Activated T-cell treated with anti-CD3 and anti-CD28 coated beads, Interleukin-2, amount 50 U/mL, for 72 hours (primary cell): ENCODE results near the gene USP34. TPM values are rescaled to one million over a fixed set of nuclear protein-coding genes. Genes with fewer than 3 reads are reported as not detected.

ENCODE experiments used
- ATAC-seq, 2 donors: fragments of 150-1000 bp; cut with Tn5 transposase; replicated peaks in 1 of 2; 2 replicates each; pipeline ENCODE4 v1.10.0; 2021; ENCODE audit warnings: moderate library complexity in 2 of 2, mild to moderate bottlenecking in 1 of 2
- DNase-seq, 2 donors: peaks; one replicate each; pipeline ENCODE4 v3.0.0; 2021 to 2022; ENCODE audit warnings: mixed read lengths in 1 of 2
- H3K27ac Mint-ChIP-seq: one replicate; pipeline ENCODE4 v1.8.0; 2022; ENCODE audit warnings: mild to moderate bottlenecking, moderate library complexity, mixed read lengths
- H3K27me3 Mint-ChIP-seq: one replicate; pipeline ENCODE4 v1.8.0; 2022; ENCODE audit warnings: low read depth, mixed read lengths
- H3K36me3 Mint-ChIP-seq, 2 donors: one replicate each; pipeline ENCODE4 v1.8.0; 2022; ENCODE audit warnings: mixed read lengths in 2 of 2, mild to moderate bottlenecking in 1 of 2; ENCODE audit not compliant: insufficient read depth in 2 of 2
- H3K4me1 Mint-ChIP-seq: one replicate; pipeline ENCODE4 v1.8.0; 2022; ENCODE audit warnings: low read depth, mixed read lengths
- H3K4me3 Mint-ChIP-seq, 2 donors: one replicate each; pipeline ENCODE4 v1.8.0; 2022; ENCODE audit warnings: mild to moderate bottlenecking in 2 of 2, mixed read lengths in 2 of 2, moderate library complexity in 2 of 2
- H3K9me3 Mint-ChIP-seq, 2 donors: one replicate each; pipeline ENCODE4 v1.8.0; 2022; ENCODE audit warnings: mixed read lengths in 2 of 2
- total RNA-seq, 2 donors: library from RNA; stranded (reverse); gene quantifications; one replicate each; pipeline ENCODE4 v1.2.3, GENCODE V29; 2022

Gene USP34
- total RNA-seq, 2 donors from 2014 or later, result 100.0 to 104 TPM

GRCh38 chr2:61257446-61257845 is 213.4 kb downstream of the USP34 start:
- ATAC-seq (no peak), DNase-seq (no peak)
- no peaks in the 10 kb centered on the region for H3K4me1 Mint-ChIP-seq
- H3K27me3 Mint-ChIP-seq, result no peaks in the 10 kb centered on the region
- no peaks in the 10 kb centered on the region for H3K9me3 Mint-ChIP-seq
- H3K27ac Mint-ChIP-seq, result no peak overlapping the region
- H3K4me3 Mint-ChIP-seq, result no peak overlapping the region
- H3K36me3 Mint-ChIP-seq, result peaks cover 2 to 13% of the 10 kb centered on the region in 2 donors

- DNase-seq (no peak), ATAC-seq (peak in 1 of 2 donors; percentile 38)
- Mint-ChIP-seq H3K4me3 (no peak overlapping the region), H3K4me1 (no peaks in the 10 kb centered on the region), H3K36me3 (peaks cover 2 to 15% of the 10 kb centered on the region in 2 donors), H3K27me3 (no peaks in the 10 kb centered on the region), H3K27ac (peak overlapping the region; percentile 43), H3K9me3 (no peaks in the 10 kb centered on the region)
Measured at GRCh38 chr2:61255580-61256437, 215.1 kb downstream of the USP34 start.

GRCh38 chr2:61254536-61254935 is 216.4 kb downstream of the USP34 start:
- Mint-ChIP-seq H3K27ac (peak overlapping the region; percentile 70), H3K27me3 (no peaks in the 10 kb centered on the region), H3K4me3 (no peak overlapping the region), H3K4me1 (no peaks in the 10 kb centered on the region), H3K9me3 (no peaks in the 10 kb centered on the region), H3K36me3 (peaks cover 2 to 16% of the 10 kb centered on the region in 2 donors)
- DNase-seq (no peak), ATAC-seq (no peak)

- ATAC-seq (no peak), DNase-seq (no peak)
- Mint-ChIP-seq H3K9me3 (no peaks in the 10 kb centered on the region), H3K27ac (no peak overlapping the region), H3K27me3 (no peaks in the 10 kb centered on the region), H3K36me3 (peaks cover 2 to 12% of the 10 kb centered on the region in 2 donors), H3K4me3 (no peak overlapping the region), H3K4me1 (no peaks in the 10 kb centered on the region)
Measured at GRCh38 chr2:61253136-61253535, 217.8 kb downstream of the USP34 start.

GRCh38 chr2:61252031-61252430 is 218.9 kb downstream of the USP34 start:
- ATAC-seq, result no peak
- no peaks in the 10 kb centered on the region for H3K4me1 Mint-ChIP-seq

GRCh38 chr2:61249521-61250071 is 221.3 kb downstream of the USP34 start:
- H3K9me3 Mint-ChIP-seq, result no peaks in the 10 kb centered on the region
- ATAC-seq, result no peak
- H3K36me3 Mint-ChIP-seq, result peaks cover 3 to 11% of the 10 kb centered on the region in 2 donors
- no peak overlapping the region for H3K4me3 Mint-ChIP-seq
- no peaks in the 10 kb centered on the region for H3K4me1 Mint-ChIP-seq
- no peak overlapping the region for H3K27ac Mint-ChIP-seq
- no peak for DNase-seq
- no peaks in the 10 kb centered on the region for H3K27me3 Mint-ChIP-seq

More at GRCh38 chr2:61252031-61252430, 218.9 kb downstream of the USP34 start:
- H3K27ac Mint-ChIP-seq, result peak overlapping the region; percentile 9
- no peaks in the 10 kb centered on the region for H3K9me3 Mint-ChIP-seq
- DNase-seq, result no peak
- peaks cover 3 to 13% of the 10 kb centered on the region in 2 donors for H3K36me3 Mint-ChIP-seq
- no peaks in the 10 kb centered on the region for H3K27me3 Mint-ChIP-seq
- H3K4me3 Mint-ChIP-seq, result no peak overlapping the region

GRCh38 chr2:61247204-61247812 is 223.6 kb downstream of the USP34 start:
- ATAC-seq (no peak), DNase-seq (no peak)
- no peaks in the 10 kb centered on the region for H3K9me3 Mint-ChIP-seq
- H3K4me3 Mint-ChIP-seq, result no peak overlapping the region
- H3K4me1 Mint-ChIP-seq, result no peaks in the 10 kb centered on the region
- peaks cover 4 to 7% of the 10 kb centered on the region in 2 donors for H3K36me3 Mint-ChIP-seq
- no peaks in the 10 kb centered on the region for H3K27me3 Mint-ChIP-seq
- peak overlapping the region; percentile 13 for H3K27ac Mint-ChIP-seq

- Mint-ChIP-seq H3K4me1 (no peaks in the 10 kb centered on the region), H3K36me3 (peaks cover 8 to 10% of the 10 kb centered on the region in 2 donors), H3K9me3 (no peaks in the 10 kb centered on the region), H3K27ac (no peak overlapping the region), H3K4me3 (no peak overlapping the region), H3K27me3 (no peaks in the 10 kb centered on the region)
- no peak for DNase-seq
- ATAC-seq, result no peak
Measured at GRCh38 chr2:61244694-61245093, 226.2 kb downstream of the USP34 start.

GRCh38 chr2:61241266-61241665 is 229.6 kb downstream of the USP34 start:
- Mint-ChIP-seq H3K36me3 (peaks cover 11 to 13% of the 10 kb centered on the region in 2 donors), H3K9me3 (no peaks in the 10 kb centered on the region), H3K4me3 (no peak overlapping the region), H3K27ac (peak overlapping the region; percentile 16), H3K27me3 (no peaks in the 10 kb centered on the region), H3K4me1 (peaks cover 18% of the 10 kb centered on the region)
- DNase-seq, result no peak
- ATAC-seq, result no peak

- H3K36me3 Mint-ChIP-seq, result peaks cover 15 to 17% of the 10 kb centered on the region in 2 donors
- peak overlapping the region; percentile 33 to 77 for H3K4me3 Mint-ChIP-seq
- no peak for DNase-seq
- H3K9me3 Mint-ChIP-seq, result no peaks in the 10 kb centered on the region
- ATAC-seq, result no peak
- H3K27ac Mint-ChIP-seq, result peak overlapping the region; percentile 96
- peaks cover 18% of the 10 kb centered on the region for H3K4me1 Mint-ChIP-seq
- no peaks in the 10 kb centered on the region for H3K27me3 Mint-ChIP-seq
Measured at GRCh38 chr2:61238219-61239012, 232.5 kb downstream of the USP34 start.

- Mint-ChIP-seq H3K4me1 (peaks cover 18% of the 10 kb centered on the region), H3K27ac (no peak overlapping the region), H3K27me3 (no peaks in the 10 kb centered on the region), H3K4me3 (no peak overlapping the region), H3K9me3 (no peaks in the 10 kb centered on the region), H3K36me3 (peaks cover 12 to 20% of the 10 kb centered on the region in 2 donors)
- no peak for ATAC-seq
- no peak for DNase-seq
Measured at GRCh38 chr2:61235716-61236115, 235.2 kb downstream of the USP34 start.

GRCh38 chr2:61233581-61233980 is 237.3 kb downstream of the USP34 start:
- Mint-ChIP-seq H3K9me3 (no peaks in the 10 kb centered on the region), H3K27me3 (no peaks in the 10 kb centered on the region), H3K27ac (peak overlapping the region; percentile 79), H3K4me3 (no peak overlapping the region), H3K4me1 (peaks cover 8% of the 10 kb centered on the region), H3K36me3 (peaks cover 9 to 22% of the 10 kb centered on the region in 2 donors)
- DNase-seq, result peak; percentile 19 to 24
- ATAC-seq, result peak; percentile 67 to 90
